Posterior vena cava (tissue), 2 donors: ENCODE data around the gene HID1. TPM values are rescaled to one million over a fixed set of nuclear protein-coding genes. Genes with fewer than 3 reads are reported as not detected.
"Not testable (repeated sequence)": the region's sequence is repeated elsewhere in the genome, so short reads cannot be mapped to it uniquely, and the experiment has no call there.

Experiments
- DNase-seq: peaks from one replicate; pipeline ENCODE4 v3.0.0-alpha.2; 2020; ENCODE audit warnings: low spot score
- intact Hi-C, 2 donors: fragments of 100-400 bp; cut with DNase I; formaldehyde crosslinking; loops; one replicate each; pipeline versions ENCODE4 v1.14.1 to v1.14.2; 2022 to 2023
- long read RNA-seq, 2 donors: library from polyadenylated mRNA; unstranded; transcript quantifications; one replicate each; pipeline ENCODE4 v2.0.0, GENCODE V29; 2020 to 2021
- total RNA-seq, 2 donors: library from RNA; stranded (reverse); fragmentation: NEBNext Ultra II Directional; extraction: Animal tissue kit (Norgen Biotek cat#: 25700); gene quantifications; one replicate each; pipeline ENCODE4 v1.2.1, GENCODE V29; 2021
- donor health status: DM: yes; HTN: yes; CAD: no.
- donor health status: DM: yes; HTN: yes; CAD: no.

Gene HID1, protein sequence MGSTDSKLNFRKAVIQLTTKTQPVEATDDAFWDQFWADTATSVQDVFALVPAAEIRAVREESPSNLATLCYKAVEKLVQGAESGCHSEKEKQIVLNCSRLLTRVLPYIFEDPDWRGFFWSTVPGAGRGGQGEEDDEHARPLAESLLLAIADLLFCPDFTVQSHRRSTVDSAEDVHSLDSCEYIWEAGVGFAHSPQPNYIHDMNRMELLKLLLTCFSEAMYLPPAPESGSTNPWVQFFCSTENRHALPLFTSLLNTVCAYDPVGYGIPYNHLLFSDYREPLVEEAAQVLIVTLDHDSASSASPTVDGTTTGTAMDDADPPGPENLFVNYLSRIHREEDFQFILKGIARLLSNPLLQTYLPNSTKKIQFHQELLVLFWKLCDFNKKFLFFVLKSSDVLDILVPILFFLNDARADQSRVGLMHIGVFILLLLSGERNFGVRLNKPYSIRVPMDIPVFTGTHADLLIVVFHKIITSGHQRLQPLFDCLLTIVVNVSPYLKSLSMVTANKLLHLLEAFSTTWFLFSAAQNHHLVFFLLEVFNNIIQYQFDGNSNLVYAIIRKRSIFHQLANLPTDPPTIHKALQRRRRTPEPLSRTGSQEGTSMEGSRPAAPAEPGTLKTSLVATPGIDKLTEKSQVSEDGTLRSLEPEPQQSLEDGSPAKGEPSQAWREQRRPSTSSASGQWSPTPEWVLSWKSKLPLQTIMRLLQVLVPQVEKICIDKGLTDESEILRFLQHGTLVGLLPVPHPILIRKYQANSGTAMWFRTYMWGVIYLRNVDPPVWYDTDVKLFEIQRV
- 10 to 100 TPM; 11.7 to 13.0 TPM for total RNA-seq
- long read RNA-seq, donor 1, partial matches to known transcripts, result 2 of 3 reads
- long read RNA-seq, donor 1, other reads (novel, unspliced or antisense), result 1 of 3 reads
- long read RNA-seq, donor 2, partial matches to known transcripts, result 10 of 13 reads
- long read RNA-seq, donor 2, other reads (novel, unspliced or antisense), result 2 of 13 reads

DNA sequence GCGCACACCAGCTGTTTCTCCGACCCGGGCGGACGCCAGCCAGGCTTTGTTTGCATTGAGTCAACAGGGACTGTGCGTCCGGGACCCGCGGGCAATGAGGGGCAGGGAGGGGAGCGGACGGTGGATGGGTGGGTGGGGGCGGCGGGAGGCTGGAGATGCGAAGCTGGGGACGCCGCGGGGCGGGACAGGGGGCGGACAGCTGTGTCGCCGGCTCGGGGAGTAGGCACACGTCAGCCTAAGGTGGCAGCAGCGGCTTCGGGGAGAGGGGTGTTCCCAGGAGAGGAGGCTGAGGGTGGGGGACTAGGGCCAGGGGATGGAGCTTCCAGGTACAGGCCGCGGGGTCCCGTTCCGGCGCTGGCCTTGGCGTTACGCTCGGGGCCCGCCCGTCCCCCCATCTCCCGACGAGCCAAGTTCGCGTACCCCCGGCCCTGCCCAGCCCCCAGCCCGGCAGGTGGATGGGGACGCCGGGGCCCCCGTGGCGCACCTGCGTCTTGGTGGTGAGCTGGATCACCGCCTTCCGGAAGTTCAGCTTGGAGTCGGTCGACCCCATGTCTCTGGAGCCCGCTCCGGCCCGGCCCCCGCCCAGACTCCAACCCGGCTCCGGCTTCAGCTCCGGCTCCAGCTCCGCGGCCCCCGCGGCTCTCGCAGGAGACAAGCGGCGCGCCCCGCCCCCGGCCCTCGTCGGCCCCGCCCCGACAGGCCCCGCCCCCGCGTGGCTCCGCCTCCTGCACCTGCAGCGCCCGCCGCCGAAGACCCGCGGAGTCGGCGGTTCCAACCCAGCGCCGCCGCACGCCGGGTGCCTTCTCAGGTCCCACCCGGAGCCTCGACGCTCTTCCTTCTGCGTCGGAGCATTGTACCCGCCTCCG, at the start of gene HID1:
HID1 (minus strand) TSS at position 653 of the 866 bp plus-strand sequence; CDS start at position 550, 103 bp downstream.
- DNase-seq, result no peak

DNA sequence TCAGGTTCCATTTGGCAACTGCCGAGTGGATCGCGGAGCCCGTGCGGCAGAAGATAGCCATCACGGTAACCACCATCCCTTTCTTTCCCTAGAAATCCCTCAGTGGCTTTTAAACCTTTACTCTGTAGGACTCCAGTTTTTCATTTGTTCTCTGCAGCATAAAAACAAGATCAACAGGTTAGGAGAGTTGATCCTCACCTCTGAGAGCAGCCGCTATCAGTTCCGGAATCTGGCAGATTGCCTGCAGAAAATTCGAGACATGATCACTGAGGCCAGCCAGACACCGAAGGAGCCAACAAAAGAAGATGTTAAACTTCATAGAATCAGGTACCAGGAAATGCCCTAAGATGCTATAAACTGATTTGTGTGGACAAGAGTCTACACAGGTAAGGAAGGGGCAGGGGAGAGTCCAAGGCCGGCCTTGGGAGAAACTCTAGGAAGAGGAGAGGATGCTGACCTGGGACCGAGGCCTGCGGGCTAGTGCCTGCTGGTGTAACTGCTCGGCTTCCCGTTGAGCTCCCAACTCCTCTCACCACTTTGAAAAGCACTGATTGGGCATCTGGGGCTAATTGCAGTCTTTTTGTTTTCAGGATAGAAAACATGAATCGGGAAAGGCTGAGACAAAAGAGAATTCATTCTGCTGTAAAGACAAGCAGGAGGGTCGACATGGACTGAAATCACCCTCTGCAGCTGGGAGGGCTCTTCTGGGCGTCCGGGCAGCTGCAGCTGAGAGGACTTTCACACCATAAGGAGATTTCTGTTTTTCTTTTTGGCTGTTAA, 48.0 kb upstream of the HID1 start:
- intact Hi-C loops, result no loop called here
- no peak for DNase-seq

More for the DNA sequence above, at the start of gene HID1:
- intact Hi-C loops, result no loop called here

DNA sequence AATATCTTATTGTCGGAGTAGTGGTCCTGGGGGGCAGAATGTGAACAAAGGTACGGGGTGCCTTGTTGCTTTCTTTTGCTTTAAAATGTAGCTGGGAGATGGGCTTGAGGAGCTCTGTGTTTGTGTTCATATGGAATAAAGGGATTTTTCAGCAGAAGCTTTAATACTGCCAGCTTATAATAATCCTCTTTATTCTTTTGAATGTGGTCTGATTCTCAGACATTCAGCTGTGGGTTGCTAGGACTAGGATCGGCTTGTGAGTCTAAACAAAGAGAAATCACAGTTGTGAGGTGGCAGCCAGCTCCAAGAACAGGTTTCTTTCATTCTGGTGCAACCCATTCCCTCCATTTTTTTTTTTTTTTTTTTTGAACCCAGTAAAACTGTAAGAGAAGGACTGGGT, 47.2 kb upstream of the HID1 start:
- intact Hi-C loops, result no loop called here
- no peak for DNase-seq

DNA sequence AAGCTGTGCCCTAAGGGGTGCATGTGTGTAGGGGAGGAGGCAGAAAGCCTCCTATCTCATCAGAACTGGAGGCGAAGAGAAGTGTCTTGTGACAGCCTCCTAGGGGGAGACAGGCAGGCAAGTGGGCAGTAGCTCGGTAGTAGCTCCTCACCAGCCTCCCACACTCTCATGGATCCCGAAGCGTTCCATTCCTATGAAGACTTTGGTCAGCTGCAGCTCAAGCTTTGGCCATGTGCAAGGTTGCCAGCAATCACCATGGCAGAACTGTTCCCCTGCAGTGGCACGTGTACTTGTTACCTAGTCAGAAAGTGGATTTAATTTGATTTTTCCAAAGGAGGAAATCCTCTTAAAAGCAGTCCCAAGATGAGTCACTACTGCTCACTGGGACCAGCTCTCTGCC, 46.6 kb upstream of the HID1 start:
- intact Hi-C loops, result no loop called here
- DNase-seq, result no peak

DNA sequence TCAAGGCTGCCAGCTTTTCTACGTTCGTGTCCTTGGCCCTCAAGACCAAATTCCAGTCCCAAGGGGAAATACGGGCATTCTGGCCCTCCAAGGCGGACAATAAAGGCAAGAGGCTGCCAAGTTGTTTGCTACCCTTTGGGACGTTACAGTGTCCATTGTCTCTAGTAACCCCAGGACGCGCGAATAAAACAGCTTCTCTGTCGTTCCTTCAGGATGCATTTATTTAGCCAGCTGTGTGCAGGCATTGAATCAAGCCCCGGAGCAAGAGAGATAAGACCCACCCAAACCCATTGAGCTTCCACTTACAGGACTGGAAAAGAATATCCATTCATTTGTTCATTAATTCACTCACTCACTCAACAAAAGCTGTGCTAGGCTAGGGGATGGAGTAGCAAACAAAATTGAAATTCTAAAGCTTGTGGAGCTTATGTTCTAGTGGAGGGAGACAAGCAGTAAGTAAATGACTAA, 40.6 kb upstream of the HID1 start:
- intact Hi-C loops, result no loop called here
- DNase-seq, result no peak

DNA sequence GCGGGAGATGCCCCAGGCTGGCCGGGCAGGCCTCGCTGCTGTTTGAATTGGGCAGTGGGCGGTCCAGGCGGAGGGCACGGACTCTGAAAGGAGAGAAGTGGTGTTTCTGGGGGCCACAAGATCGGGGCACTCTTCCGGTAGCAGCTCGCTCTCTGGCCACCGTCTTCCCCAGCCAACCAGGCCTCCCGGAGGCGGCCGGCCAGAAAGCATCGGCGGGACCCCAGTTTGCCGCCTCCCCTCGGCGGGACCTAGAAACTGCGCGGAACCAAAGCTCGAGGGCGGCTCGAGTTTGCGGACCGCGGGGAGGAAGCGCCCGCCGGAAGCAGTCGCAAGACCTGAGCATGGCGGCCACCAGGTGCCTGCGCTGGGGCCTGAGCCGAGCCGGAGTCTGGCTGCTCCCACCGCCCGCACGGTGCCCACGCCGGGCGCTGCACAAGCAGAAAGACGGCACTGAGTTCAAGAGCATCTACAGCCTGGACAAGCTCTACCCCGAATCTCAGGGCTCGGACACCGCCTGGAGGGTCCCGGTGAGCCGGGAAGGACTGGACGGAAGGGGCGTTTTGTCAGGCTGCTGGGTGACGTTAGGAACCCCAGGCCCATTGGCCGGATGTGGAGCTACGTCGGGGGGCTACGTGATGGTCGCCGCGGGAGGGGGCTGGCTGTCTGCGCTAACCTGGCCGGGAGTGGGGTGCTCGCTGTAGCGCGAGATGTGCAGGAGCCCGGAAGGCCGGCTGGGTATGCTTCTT, 40.0 kb upstream of the HID1 start, which contains the start of gene MRPL58:
MRPL58 (plus strand) TSS at position 325 of the 746 bp plus-strand sequence; CDS start at position 342, 17 bp downstream.
- DNase-seq, result peak; percentile 95
- intact Hi-C loops, result no loop called here

DNA sequence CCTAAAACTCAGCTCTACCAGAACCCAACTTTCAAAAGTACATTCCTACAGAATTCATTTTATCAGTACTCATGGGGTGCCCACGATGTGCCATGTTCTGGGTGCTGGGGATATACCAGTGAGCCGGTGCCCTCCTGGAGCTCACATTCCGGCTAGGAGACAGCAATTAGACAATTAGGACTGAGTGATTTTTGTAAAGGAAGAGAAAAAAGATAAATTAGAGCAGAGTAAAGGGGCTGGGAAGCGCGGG, 39.5 kb upstream of the HID1 start:
- intact Hi-C loops, result no loop called here
- DNase-seq, result no peak

DNA sequence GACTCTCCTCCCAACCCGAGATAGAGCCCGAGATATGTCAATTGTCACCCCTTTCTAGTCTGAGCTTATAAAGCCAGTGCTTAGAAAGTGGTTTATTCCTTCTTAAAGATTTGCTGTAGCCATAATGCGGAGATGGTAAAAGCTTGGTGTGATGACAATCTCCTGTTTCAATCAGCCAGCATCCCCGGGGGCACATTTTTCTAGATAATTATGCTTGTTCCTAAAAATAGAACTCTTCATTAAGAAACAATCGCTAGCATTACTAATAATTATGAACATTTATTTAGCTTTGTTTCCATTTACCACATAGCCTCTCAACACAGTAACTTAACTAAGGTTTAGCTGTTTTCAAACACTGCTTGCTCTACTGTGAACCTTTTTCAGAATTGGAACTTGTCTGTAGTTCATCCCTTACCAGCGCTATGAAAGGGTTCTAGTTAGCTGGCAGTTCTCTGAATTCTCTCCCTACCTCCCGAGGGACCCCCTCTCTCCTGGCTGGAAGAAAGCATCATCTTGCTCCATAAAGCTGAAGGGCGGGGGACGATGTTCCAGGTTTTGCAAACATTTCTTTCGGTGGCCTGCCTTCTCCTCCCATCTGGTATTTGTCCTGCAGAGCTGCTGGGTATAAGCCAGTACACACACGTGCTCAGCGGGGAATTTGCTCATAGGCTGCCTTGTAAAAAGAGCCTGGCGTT, 39.0 kb upstream of the HID1 start:
- intact Hi-C loops, result no loop called here
- DNase-seq, result no peak

DNA sequence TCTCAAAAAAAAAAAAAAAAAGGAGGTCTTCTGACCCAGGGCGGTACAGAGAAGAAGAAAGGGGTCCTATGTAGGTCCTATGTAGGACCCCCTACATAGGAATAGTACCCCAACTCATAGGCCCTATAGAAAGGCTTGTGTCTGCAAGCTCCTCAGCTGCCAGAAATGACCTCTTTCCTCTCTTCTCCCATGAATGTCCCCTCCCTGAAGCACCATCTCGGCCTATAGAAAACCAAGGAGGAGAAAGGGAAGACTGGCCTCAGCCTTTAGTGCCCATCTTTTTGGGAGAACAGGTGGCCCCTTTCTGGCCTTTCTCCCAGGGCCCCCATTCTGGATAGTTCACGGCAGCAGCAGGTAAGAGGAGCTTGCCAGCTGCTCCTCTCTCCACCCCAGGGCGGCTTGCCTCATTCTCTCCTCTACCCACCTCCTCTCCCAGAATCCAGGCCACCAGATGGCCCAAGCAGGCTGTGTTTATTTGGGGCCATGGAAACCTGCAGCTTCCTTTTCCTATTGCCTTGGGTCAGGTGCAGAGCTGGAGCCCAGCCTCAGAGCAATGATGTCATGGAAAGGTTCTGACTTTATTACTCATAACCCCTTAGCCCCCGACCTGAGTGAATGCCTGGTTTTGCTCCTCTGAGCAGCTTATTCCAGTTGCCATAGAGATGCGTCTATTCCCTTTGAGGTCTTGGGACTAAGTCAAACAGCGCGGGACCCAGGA, 38.3 kb upstream of the HID1 start:
- intact Hi-C loops, result no loop called here
- DNase-seq, result no peak

DNA sequence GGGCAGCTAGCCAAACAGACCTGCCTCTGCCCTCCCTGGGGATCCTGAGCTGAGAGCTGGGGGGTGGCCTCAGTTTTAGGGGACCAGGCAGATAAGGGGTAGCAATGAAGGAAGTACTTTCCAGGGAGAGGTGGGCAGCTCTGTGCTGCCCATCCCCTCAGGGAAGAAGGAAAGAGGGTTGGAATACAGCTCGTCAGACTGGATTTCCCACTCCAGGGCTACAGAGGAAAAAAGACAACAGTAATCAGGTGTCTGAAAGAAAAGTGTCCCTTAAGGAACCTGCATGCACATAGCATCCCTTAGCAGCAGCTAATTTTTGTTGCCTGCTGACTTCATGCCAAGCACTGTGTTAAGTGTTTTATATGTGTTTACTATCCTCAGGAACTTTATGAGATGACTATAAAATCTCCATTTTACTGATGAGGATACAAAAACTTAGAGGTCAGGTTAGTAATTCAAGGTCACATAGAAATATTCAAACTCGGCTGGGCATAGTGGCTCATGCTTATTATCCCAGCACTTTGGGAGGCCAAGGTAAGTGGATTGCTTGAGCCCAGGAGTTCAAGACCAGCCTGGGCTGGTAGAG, 36.7 kb upstream of the HID1 start:
- intact Hi-C loops, result no loop called here
- no peak for DNase-seq

DNA sequence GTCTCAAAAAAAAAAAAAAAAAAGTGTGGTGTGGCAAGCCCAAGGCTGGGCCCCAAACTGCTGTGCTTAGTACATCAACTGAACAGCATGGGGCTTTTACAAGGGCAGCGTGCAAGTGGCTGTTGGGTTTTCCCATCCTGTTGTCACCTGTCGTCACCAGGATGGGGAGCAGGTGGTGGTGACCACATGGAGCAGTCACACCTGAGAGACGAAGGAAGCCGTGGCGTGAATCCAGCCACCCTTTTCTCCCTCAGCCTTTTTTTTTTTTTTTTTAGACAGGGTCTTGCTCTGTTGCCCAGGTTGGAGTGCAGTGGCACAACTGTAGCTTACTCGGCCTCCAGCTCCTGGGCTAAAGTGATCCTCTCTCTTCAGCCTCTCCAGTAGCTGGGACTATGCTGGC, 35.8 kb upstream of the HID1 start:
- intact Hi-C loops, result no loop called here
- DNase-seq, result no peak

DNA sequence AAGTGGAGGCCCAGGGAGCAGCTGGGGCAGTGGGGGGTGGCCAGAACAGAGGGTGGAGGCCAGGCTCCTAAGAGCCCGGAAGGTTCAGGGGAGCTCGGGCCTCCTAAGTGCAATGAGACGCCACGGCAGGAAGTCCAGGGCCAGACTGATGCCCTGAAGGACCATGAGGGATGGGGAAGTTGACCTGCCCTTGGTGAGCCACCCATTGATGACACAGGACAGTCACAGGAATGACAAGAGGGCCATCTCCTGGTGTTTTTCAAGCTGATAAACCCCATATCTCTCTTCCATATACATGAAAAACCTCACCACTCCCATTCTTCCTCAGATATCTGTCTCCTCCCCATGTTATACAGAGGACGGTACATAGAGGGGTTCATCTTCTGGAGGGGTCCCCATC, 34.1 kb upstream of the HID1 start:
- no peak for DNase-seq
- intact Hi-C loops, result no loop called here

DNA sequence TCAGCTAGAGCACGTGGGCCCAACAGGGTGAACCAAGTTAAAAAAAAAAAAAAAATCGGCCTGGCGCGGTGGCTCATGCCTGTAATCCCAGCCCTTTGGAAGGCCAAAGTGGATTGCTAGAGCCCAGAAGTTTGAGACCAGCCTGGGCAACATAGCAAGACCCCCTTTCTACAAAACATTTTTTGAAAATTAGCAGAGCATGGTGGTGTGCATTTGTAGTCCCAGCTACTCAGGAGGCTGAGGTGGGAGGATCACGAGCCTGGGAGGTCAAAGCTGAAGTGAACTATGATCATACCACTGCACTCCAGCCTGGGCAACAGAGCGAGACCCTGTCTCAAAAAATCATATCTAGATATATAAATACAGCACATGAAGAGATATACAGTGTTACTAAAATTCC, 33.5 kb upstream of the HID1 start:
- DNase-seq, intact Hi-C loops: not testable (repeated sequence)

DNA sequence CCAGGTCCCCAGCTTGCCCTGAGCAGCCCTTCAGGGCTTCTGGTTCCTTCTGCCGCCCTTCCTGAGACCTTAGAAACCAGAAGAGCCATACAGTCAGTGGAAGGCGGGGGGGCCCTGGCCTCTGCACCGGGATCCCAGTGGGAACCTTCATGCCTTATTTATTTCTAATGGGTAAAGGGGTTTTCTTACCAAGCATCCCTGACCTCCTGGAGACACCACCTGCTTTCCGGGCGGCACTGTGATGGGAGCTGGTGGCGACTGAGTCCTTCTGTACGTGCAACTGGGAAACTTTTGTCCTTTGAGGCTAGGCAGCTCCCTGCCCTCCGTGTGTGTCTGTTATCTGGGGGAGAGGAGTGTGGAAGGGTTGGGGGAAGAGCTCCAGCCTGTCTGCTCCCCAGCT, 32.7 kb upstream of the HID1 start:
- no peak for DNase-seq

DNA sequence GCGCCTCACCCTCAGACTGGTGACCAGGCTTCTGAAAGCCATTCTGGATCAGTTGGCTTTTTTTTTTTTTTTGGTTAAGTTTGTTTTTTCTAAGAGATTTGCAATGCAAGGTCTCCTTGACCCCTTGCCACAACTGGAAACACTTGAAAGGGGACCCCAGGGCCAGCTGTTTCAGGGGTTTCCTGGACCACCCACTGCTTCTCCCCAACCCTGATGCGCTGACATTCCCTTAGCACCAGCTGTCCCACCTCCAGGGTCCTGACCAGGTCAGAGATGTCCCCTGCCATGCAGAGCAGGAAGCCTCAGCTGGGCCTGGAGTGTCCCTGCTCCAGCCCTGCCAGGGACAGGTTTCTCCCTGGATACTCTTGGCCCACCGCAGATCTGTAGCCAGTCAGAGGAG, 31.8 kb upstream of the HID1 start:
- intact Hi-C loops, result no loop called here

More for the DNA sequence above, 32.7 kb upstream of the HID1 start:
- intact Hi-C loops, result no loop called here

DNA sequence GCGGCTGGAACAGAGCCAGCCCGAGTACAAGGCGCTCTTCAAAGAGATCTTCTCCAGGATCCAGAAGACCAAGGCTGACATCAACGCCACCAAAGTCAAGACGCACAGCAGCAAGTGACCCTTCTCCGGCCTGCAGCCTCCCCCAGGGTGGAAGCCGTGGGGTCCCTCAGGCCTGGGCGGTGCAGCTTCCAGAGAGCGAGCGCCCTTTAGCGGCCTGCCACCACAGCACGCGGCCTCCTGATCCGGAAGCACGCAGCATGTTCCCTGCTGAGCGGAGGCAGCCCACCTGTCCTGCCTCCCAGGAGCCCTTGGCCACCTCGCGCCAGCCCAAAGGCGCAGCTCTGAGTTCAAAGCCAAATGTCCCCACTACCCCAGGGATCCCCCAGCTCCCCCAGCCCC, 31.4 kb upstream of the HID1 start:
- DNase-seq, result no peak
- intact Hi-C loops, result no loop called here

More for the DNA sequence above, 31.8 kb upstream of the HID1 start:
- DNase-seq, result no peak
